Head of caudate nucleus (tissue), 42 donors: ENCODE measurements around the gene PMM2.
"Not testable (repeated sequence)": the region's sequence is repeated elsewhere in the genome, so short reads cannot be mapped to it uniquely, and the experiment has no call there.

Source experiments
- DNase-seq, 42 donors: peaks; one replicate each; pipeline versions ENCODE4 v3.0.0 to v3.0.0-alpha.2; 2020 to 2021; ENCODE audit warnings: mixed read lengths in 7 of 42
- intact Hi-C: fragments of 100-400 bp; cut with DNase I; formaldehyde crosslinking; loops from one replicate; pipeline ENCODE4 v1.15.0; 2022

PMM2 gene

DNA sequence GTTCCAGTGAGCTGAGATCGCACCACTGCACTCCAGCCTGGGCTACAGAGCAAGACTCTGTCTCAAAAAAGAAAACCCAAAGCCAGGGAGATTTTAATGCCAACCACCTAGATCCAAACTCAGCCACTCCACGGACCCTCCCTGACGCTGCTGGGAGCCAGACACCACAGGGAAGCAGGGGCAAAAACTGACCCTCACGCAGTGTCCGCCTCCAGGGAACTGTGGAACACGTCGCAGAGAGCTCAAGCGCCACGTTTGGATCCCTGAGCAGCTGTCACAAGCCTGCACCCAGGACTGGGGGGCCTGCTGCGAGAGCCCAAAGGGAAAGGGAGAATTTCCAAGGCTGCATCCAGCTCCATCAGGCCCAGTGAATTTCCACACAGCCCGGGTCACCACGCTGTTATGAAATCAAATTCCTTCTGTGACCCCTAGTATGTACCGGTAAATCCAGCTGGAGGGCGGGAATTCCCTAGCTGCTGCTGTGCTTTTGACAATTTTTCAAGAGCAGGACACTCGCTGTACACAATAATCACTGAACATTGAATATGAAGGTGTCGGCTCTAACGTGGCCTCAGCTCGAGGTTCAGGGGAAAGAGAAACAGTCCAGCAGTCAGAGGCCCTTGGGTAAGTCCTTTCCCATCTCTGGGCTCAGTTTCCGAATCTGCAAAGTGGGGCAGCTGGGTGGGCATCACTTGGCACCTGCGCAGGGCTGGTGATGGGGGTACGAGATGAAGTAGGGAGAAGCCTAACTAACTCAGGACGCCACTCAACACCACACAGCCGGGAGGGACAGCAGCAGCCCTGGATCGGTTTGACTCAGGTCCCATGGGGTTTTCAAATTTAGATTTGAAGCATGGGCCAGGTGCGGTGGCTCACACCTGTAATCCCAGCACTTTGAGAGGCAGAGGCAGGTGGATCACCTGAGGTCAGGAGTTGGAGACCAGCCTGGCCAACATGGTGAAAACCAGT lies 62.6 kb downstream of the PMM2 start:
- intact Hi-C loops: loop anchor here (10.0 kb wide), 1 partner anchor 185 kb away; the partner anchor contains the start of gene ABAT
- peak in 6 of 42 donors; percentile 6 to 36 (median 12) for DNase-seq

DNA sequence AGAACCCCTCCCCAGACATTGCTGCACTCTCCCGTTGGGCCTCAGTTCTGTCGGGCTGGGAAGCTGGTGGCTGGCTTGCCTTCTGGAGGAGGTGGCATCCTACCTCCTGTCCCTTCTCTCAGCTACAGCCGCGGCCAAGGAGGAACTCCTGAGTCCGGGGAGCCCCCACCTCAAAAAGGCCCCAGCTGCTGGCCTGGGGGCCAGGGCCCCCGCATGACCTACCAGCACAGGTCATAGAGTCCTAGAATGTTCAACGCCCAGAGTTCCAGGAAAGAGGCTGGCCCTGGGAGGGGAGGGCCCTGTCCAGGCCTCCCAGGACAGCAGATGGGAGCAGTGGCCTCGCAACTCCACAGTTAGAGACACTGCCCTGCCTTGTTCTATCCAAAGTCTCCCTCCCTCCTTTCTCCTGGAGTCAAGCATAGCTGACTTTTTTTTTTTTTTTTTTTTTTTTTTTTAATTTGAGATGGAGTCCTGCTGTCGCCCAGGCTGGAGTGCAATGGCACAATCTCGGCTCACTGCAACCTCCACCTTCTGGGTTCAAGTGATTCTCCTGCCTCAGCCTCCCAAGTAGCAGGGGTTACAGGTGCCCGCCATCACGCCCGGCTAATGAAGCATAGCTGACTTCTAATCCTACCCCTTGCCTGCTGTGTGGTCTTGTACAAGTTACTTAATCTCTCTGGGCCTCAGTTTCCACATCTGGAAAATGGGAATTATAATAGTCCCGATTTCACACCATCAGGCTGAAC lies 64.1 kb downstream of the PMM2 start:
- peak in 6 of 42 donors; percentile 2 to 61 (median 50) for DNase-seq
- intact Hi-C loops: loop anchor here (10.0 kb wide), 1 partner anchor 187 kb away; the partner anchor contains the start of gene ABAT

DNA sequence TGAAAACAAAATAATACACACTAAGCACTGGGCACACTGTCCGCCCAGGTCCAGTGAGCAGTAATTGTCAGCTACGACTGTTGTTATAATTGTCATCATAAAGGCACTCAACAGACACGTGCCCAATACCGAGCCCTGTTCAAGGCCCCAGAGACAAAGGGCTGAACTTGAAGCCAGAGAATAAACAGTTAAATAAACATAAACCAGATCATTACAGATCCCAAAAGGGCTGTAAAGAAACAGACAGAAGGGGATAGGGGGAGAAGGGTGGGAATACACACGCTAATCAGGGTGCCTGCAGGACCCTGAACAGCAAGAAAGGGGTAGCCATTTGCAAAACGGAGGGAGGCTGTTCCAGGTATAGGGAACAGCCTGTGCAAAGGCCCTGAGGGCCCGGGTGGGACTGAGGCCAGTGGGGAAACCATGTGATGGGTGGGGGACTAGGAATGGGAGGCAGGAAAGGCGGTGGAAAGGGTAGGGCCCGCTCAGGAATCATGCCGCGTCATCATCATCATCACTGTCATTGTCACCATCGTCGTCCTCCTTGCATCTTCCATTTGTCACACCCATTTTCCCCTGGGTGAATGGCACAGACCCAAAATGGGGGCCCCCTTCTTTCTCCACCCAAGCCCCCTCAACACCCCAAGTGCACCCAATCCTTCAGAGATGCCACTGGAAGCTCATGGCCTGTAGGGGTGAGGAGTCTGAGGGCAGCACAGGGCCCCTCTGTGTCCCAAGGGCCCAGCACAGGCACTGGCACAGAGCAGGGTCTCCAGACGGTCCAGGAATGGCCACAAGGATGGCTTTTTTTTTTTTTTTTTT lies 64.9 kb downstream of the PMM2 start:
- peak in 1 of 42 donors; percentile 6 for DNase-seq
- intact Hi-C loops: loop anchor here (10.0 kb wide), 1 partner anchor 188 kb away; the partner anchor contains the start of gene ABAT

DNA sequence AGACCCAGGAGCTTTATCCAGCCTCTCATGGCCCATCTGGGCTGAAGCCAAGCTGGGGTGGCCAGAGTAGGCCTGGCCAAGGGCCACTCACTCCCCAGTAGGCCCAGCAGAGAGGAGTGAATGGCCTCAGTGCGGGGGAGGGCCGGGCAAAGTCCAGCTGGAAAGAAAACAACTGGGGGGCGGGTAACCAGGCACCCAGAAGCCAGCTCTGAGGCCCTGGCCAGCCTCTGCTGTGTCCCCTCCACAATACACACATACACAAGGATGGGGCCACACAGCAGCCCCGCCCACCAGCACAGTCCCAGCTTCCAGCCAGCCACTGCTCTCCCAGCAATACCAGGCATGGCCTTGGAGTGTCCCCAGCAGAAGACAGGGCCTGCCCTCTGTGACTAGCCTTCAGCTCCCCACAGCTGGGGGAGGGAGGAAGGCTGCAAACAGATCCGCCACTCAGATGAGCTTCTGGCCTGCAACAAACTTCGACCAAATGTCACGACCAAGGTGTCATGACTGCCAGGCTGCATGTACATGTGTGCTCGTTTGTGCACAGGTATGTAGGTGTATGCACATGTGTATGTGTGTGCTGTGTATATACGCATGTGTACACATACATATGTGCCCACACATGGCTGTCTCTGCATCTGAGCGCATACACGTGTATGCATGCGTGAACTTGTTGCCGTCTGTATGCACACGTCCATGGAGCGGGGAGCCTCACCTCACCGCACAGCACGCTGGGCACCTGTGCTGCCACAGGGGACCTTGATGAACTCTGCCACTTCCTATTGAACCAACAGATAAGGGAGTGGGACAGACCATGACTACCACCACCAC lies 66.2 kb downstream of the PMM2 start:
- intact Hi-C loops: loop anchor here (10.0 kb wide), 1 partner anchor 189 kb away; the partner anchor contains the start of gene ABAT
- DNase-seq: peak; percentile 77 to 97 (median 90)

DNA sequence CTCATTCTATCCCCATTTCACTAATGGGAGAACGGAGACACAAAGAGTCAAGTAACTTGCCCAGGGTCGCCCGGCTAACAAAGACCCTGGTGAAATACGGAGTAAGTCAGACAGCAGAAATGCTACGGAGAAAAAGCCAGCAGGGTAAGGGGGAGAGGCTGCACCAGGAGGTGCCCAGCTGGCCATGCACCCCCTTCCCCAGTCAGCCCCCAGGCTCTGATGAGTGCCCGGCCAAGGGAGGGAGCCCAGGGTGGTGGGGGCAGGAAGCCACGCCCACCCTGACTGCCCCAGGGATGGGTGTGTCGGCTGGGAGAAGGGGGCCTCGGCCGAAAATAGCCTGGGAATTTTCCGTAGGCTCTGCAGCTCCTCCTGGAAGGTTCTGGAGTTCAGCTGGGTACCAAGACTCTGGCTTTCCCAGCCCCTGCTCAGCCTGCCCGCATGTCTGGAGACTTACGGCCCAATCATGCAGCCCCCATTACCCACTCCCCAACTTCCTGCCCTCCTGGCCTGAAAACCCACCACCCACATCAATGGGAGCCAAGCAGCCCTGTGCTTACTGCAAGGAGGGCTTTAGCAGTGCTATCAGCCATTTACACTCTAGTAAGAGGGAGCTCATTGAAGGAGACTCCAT lies 67.0 kb downstream of the PMM2 start:
- DNase-seq: peak in 1 of 42 donors; percentile 10
- intact Hi-C loops: loop anchor here (5.0 to 10.0 kb wide), 3 partner anchors 67 to 228 kb away; partner anchors contain the start of genes ABAT, HAPSTR1, PMM2 and TMEM186

DNA sequence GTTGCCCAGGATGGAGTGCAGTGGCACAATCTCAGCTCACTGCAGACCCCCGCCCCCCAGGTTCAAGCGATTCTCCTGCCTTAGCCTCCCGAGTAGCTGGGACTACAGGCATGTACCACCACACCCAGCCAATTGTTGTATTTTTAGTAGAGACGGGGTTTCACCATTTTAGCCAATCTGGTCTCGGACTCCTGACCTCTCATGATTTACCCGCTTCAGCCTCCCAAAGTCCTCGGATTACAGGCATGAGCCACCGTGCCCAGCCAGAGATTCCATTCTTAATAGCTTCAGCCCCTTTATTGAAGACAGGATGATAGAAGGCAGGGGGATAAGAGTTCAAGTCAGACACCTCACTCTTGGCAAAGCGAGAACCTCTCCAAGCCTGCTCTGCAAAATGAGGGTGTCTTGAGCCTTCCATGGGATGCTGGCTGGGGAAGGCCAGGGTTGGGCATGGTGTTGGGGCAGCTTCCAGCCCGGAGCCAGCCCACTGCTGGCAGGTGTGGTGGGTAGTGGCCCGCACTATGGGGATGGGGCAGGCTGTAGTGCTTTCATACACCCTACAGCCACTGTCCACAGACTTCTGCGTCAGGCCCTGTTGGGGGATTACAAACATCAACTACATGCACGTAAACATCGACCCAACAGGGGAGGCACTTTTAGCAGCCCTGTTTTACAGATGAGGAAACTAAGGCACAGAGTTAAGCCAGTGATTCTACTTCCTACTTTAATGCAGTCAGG lies 67.7 kb downstream of the PMM2 start:
- no peak for DNase-seq
- intact Hi-C loops: loop anchor here (5.0 to 10.0 kb wide), 3 partner anchors 68 to 227 kb away; partner anchors contain the start of genes ABAT, HAPSTR1, PMM2 and TMEM186

DNA sequence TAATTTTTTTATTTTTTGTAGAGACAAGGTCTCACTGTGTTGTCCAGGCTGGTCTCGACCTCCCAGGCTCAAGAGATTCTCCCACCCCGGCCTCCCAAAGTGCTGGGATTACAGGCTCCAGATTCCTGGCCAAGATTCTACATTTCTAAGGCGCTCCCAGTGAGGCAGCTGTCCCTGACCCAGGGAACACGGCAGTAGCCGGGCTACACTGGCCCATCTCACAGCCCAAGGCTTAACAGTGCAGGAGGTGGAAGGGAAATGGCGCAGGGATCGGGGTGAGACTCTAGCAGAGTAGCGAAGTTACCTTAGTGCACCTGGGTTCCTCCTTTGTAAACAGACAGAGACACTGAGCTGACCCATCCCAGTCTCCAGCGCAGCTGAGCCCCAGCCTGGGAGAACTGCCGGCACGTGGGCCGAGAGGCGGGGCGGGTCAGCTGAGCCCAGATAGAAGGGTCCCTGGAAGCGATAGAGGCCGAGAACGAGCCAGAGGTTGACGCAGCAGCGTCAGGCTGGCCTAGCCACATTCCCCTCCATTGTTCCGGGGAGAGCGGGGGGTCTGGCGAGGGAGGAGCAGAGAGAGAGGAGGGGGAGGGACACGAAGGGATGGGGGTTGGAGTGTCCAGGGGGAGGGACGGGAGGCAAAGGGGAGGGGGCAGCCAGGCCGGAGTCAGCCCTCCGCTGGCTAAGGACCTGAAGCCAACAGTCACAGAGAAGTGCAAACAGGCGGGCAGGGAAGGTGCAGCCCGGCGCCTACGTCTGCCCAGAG lies 68.7 kb downstream of the PMM2 start:
- DNase-seq: peak in 41 of 42 donors; percentile 59 to 94 (median 75)
- intact Hi-C loops: loop anchor here (5.0 to 10.0 kb wide), 3 partner anchors 69 to 226 kb away; partner anchors contain the start of genes ABAT, HAPSTR1, PMM2 and TMEM186

DNA sequence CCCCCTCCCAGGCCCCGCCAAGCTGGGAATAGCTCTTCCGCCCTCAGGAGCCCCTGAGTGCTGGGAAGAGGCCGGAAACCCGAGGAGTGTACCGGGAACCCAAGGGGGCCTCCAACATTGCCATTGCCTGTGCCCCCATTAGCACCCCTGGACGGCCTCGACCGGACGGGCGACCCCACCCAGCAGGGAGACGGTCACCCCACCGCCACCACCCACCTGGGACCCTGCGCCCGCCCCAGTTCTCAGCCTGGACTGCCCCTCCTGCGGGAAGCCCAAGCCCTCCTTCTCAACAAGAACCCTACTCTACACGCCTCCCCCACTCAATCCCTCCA lies 69.2 kb downstream of the PMM2 start:
- no peak for DNase-seq
- intact Hi-C loops: loop anchor here (5.0 to 10.0 kb wide), 3 partner anchors 70 to 225 kb away; partner anchors contain the start of genes ABAT, HAPSTR1, PMM2 and TMEM186

DNA sequence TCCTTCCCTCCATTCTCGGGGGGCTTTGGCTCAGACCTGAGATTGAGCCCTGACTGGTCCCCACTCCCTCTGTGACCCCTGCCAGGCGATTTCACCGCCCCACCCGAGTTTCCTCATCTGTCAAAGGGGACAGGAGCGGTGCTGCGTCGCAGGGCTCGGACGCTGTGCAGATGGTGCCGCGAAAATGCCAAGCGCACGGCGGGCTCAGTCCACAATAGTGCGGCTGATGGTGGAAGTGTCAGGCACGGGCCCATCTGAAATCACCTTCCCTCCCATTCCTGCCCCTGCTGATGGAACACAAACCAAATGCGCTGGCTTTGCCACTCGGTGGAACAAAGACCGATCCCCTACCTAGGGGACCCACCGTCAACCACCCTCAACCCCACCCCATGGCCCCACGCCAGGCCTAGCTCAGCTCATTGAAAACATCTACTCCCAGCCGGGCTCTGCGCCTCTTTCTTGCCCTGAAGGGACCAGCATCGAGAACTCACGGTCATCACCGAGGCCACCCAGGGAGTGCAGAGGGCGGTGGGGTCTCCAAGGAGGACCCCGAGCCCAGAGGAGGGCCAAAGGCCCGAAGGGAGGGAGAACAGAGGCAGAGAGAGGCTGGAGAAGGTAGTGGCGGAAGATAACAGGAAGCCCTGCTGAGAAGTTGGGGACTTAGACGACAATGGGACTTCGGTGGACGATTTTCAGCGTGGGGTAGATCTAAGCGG lies 69.7 kb downstream of the PMM2 start:
- peak in 30 of 42 donors; percentile 35 to 81 (median 59) for DNase-seq
- intact Hi-C loops: loop anchor here (5.0 to 10.0 kb wide), 3 partner anchors 70 to 225 kb away; partner anchors contain the start of genes ABAT, HAPSTR1, PMM2 and TMEM186

DNA sequence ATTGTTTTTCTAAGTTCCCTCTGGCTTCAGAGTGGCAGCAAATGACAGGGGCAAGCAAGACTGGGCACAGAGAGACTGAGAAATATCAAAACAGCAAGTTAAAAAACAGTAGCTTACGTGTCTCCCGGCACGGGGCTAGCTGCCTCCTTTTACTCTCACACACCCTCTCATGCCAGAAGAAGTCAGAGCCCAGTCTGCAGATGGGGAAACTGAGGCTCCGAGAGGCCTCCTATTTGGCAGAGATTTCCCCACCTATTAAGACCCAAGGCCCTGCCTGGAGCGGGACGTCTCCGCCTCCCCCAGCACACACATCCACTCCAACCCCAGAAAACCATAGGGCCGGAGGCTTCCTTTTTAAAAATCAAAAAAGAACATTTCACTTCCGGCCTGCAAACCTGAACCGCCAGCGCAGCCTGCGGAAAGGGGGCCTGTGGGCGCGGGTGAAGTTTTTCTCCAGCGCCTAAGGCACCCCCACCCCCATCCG lies 70.3 kb downstream of the PMM2 start:
- DNase-seq: no peak
- intact Hi-C loops: loop anchor here (5.0 to 10.0 kb wide), 3 partner anchors 71 to 224 kb away; partner anchors contain the start of genes ABAT, HAPSTR1, PMM2 and TMEM186

DNA sequence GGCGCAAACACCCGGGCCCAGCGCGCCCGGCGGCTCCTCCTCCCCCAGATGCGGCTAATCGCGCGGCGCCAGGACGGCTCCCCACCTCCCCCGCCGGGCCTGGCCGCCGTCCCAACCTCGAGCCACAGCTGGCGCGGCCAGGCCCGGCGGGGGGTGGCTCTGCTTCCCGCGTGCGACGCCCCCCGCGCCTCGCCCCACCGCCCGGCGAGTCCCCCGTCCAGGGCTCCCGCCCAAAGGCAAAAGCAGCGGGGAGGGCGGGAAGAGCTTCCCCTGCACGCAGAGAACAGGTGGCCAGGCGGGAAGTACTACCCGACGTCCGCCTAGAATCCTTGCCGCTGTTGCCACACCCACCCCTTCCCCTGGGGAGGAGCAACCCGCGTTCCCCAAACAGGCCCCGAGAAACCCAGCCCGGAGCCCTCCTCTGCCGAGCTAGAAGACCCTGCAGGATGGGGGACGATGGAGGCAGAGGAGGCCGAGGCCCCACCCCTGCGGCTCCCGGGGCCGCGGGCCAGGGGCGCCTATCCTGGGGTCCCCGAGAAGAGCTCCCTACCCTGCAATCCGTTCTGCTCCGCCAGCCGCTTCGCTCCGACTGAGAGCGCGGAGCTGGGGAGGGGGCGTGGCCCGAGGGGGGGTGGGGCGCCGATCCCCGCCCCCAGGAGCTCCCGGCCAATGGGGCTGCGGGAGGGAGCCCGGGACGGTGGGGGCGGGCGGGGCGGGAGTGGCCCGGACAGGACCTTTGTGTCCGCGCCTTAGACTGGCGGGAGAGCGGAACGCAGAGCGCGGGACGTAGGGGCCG lies 71.0 kb downstream of the PMM2 start, which contains the start of gene CARHSP1:
TSS of gene CARHSP1 (minus strand) at position 591 of the 796 bp plus-strand sequence. CDS start 9,678 bp downstream, outside the sequence.
- intact Hi-C loops: loop anchor here (5.0 to 10.0 kb wide), 3 partner anchors 71 to 224 kb away; partner anchors contain the start of genes ABAT, HAPSTR1, PMM2 and TMEM186
- DNase-seq: peak; percentile 53 to 93 (median 85)

DNA sequence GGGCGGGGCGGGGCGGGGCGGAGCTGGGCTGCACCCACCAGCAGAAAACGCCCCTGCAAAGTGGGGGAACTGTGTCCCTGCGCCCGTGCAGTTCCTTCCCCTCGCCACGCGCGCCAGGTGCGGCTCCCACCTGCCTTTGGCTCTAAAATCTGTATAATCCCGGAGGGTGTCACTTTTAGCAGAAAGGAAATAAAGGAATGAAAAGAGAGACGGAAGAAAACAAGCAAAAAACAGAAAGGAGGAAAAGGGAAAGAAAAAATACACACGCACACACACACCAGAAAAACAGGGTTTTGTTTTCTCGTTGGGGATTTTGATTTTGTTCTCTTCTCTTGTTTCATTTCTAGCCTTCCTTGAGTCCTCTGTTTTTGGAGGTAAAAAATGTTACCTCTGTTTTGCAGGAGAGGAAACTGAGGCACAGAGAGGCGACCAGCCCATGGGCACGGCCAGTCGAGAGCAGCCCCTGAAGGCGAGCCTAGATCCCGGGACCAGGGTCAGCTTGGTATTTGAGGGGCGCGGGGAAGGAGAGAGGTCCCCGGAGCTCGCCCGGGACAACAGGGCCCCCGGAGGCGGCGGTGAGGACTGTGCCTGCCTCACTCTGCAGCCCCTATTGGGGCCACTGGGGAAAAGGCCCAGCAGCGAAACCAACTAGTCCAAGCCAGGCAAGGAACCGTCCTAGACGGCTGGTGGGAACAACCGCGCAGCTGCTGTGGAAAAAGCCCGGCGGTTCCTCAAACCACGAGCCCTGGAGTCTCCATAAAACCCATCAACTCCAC lies 71.8 kb downstream of the PMM2 start:
- intact Hi-C loops: loop anchor here (5.0 to 10.0 kb wide), 3 partner anchors 72 to 223 kb away; partner anchors contain the start of genes ABAT, HAPSTR1, PMM2 and TMEM186
- DNase-seq: no peak

DNA sequence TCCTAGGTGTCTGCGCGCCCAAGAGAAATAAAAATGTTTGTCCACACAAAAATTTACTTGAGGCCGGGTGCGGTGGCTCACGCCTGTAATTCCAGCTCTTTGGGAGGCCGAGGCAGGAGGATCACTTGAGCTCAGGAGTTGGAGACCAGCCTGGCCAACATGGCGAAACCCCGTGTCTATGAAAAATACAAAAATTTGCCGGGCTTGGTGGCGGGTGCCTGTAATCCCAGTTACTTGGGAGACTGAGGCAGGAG lies 72.3 kb downstream of the PMM2 start:
- intact Hi-C loops: loop anchor here (5.0 to 10.0 kb wide), 3 partner anchors 73 to 222 kb away; partner anchors contain the start of genes ABAT, HAPSTR1, PMM2 and TMEM186
- DNase-seq: not testable (repeated sequence)
